ENCODE data around the gene BTBD9.

Gene BTBD9

DNA sequence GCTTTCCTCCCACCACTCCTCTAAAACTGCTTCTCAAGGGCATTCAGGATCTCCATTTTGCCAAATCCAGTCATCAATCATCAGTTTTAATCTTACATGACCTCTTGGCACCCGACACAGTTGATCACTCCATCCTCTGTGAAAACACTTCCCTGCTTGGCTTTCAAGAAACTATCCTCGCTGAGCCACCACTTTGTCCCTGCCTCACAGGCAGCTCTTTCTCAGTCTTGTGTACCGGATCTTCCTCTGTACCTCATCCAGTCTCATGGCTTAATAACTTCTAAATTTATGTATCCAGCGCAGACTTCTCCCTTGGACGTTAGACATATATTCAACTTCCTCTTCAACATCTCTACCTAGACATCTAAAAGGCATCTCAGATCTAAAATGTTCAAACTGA is 89.9 kb downstream of the BTBD9 start:
- DNase-seq, result no peak

- DNase-seq, result no peak
Observed at GRCh38 chr6:38549180-38549579, 90.5 kb downstream of the BTBD9 start.

DNA sequence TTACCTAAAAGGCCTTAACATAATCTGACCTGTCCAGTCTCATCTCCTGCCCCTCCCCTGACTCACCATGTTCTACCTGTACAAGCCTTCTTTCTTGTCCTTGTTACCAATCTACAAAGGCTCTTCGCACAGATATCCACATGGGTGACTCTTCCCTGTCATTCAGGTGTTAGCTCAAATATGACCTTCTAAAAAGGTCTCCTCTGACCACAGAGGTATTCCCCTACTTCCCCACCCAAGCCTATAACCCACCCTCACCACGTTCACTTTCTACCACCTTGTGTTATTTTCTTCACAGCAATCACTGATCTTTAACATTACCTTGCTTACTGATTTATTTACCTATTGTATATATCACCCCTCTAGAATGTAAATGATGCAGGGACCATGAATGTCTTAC is 96.7 kb downstream of the BTBD9 start:
- DNase-seq, result no peak

GRCh38 chr6:38542031-38542430 is 97.7 kb downstream of the BTBD9 start:
- DNase-seq, result no peak

DNA sequence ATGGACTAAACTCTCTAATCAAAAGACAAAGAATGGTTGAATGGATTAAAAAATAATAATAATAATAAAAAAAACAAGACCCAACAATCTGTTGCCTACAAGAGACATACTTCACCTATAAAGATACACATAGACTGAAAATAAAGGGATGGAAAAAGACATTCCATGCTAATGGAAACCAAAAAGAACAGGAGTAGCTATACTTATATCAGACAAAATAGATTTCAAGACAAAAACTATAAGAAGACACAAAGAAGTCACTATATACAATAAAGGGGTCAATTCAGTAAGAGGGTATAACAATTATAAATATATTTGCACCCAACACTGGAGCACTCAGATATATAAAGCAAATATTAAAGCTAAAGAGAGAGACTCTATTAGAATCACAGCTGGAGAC is 106.7 kb downstream of the BTBD9 start:
- DNase-seq, result no peak

GRCh38 chr6:38531134-38531533 is 108.6 kb downstream of the BTBD9 start:
- DNase-seq, result no peak

- DNase-seq, result no peak
Observed at GRCh38 chr6:38528196-38528965, 111.3 kb downstream of the BTBD9 start.

GRCh38 chr6:38527371-38527770 is 112.4 kb downstream of the BTBD9 start:
- DNase-seq, result no peak

DNA sequence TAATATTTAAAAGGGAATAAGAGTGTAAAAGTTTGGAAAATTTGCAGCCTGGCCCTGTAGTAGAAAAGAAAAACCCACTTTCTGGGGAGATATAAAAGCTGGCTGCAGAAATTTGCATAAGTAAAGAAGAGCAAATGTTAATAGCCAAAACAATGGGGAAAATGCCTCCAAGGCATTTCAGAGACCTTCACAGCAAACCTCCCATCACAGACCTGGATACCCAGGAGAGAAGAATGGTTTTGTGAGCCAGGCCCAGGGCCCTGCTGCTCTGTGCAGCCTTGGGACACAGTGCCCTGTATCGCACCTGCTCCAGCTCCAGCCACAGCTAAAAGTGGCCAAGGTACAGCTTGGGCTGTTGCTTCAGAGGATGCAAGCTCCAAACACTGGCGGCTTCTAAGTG is 113.8 kb downstream of the BTBD9 start:
- DNase-seq, result no peak

- DNase-seq, result no peak
Observed at GRCh38 chr6:38524436-38525145, 115.1 kb downstream of the BTBD9 start.

DNA sequence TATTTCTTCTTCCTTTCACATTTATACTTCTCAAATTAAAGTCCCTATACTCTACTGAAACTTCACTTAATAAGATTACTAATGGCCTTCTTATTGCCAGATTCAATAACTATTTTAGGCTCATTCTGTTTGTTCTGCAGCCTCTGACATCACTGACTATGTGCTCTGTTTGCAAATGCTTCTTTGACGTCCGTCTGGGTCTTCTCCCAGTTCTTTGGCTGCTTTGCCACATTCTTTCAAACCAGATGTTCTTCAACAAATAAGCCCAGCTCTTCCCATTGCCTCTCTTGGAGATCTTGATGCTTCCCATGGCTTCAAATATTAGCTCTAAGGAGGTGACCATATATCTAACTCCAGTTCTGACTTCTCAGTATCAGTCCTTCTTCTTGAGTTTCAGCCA is 117.4 kb downstream of the BTBD9 start:
- no peak for DNase-seq

DNA sequence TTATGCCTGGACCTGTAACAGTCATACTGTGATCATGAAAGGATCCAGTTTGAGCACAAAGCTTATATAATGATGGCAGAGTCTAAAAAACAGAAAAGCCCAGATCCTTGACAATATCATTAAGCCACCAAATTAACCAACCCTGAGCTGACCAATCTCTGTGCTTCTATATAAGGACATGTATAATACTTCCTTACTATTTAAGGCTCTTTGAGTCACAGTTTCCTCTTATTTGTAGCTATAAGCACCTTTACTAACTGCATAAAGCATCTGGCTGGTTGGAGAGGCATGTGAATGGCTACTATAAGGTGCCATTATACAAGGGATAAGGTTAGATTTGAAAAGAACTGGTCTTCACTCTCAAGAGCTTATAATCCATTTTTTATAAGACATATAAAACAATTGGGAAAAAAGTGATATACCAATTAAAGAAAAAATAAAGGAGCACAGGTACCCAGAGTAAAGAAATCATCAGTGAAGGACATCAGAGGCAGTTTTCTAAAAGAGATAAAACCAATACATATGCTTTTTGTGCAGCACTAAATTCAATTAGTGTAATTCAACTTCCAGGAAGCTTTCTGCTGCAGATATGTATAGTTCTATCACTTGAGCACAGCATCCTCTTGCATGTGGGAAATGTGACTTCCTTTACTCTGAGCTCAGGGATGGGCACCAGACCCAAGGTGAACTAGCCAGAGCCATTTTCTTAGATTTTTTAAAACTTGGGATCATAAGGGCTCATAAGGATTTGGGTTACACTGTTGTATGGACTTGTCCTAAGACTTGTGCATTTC is 121.0 kb downstream of the BTBD9 start:
- no peak for DNase-seq

GRCh38 chr6:38517005-38517404 is 122.7 kb downstream of the BTBD9 start:
- no peak for DNase-seq

GRCh38 chr6:38514399-38514798 is 125.3 kb downstream of the BTBD9 start:
- no peak for DNase-seq

DNA sequence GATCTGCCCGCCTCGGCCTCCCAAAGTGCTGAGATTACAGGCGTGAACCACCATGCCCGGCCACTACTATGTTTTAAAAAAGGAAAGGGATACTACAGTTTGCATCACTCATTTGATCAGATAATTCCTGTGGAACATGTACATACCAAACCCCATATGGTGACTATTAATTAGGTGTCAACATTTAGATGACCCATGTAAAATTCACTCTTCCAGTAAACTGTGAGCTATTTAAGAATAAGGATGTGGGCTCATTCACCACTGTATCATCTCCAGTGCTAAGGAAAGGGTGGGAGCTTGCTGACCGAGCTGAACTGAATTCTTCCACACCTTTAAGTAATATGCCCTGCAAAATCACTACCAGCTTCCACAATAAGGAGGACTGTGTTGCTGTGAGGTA is 127.5 kb downstream of the BTBD9 start:
- DNase-seq, result no peak

DNA sequence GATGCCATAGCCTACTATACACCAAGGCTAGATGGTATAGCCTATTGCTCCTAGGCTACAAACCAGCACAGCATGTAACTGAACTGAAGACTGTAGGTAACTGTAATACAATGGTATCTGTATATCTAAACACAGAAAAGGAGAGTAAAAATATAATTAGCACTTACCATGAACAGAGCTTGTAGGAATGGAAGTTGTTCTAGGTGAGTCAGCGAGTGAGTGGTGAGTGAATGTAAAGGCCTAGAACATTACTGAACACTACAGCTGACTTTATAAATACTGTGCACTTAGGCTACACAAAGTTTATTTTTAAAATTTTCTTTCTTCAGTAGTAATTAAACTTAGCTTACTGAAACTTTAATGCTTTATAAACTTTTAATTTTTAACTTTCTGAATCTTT is 129.5 kb downstream of the BTBD9 start:
- DNase-seq, result no peak

DNA sequence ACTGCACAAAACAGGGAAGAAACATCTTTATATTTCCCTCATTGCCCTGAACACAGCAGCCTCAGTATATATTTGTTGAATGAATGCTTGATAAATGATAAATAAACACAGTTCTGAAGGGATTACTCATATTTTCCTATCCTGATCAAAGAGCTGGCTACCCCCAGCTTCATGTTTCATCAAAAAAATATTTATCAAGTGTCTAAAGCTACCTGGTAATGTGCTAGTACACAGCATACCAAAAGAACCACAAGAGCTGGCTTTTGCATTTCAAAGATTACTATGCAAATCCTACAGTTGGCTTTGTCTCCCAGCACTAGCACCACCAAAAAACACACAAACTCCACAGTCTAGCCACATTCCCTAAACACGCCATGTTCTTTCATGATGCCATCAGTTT is 130.0 kb downstream of the BTBD9 start:
- DNase-seq, result no peak

DNA sequence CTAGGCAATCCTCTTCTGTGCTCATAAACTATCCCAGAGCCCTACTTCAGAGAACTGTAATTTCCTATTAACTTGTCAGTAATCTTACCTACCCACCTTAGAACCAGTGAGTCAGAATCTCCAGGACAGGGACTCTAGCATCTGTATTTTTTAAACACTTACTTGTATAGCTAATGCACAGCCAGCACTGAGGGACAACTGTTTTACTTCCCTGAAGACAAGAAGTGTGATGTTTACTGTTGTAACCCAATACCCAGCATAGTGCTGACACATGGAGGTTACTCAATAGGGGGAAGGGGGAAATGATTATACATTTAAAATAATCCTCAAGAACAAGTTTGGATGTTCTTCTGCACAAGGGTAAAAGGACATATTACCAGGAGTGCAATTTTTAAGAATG is 130.8 kb downstream of the BTBD9 start:
- peak; percentile 55 for DNase-seq

DNA sequence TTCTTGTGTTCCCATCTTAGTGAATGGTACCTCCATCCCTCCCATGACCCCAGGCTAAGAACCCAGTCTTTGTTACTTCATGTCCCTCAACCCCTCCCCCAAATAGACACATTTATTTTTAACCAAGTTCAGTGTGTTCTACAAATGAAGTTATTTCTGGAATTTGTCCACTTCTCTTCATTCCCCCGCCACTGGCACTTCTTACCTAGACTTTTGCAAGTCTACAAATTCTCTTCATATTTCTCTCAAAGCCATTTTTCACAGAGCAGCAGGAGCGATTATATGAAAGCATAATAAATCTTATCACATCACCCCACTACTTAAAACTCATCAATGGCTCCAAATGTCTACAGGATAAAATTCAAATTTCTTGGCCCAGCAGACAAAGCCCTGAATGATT is 131.4 kb downstream of the BTBD9 start:
- no peak for DNase-seq

- no peak for DNase-seq
Observed at GRCh38 chr6:38507173-38507572, 132.6 kb downstream of the BTBD9 start.

- no peak for DNase-seq
Observed at GRCh38 chr6:38505826-38506225, 133.9 kb downstream of the BTBD9 start.

DNA sequence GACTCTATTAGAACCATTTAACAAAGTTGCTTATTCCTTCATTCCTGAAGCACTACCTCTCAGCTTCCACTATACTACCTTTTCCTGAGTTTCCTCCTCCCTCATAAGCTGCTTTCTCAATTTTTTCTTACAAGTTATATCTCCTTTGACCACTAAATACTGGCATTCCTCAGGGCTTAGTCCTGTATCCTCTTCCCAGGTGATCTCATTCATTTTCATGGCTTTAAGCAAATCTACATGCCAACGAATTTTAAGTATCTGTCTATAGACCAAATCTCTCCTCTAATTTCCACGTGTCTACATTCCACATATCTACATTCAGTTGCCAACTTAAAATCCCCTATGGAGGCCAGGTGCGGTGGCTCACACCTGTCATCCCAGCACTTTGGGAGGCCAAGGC is 134.7 kb downstream of the BTBD9 start:
- no peak for DNase-seq

DNA sequence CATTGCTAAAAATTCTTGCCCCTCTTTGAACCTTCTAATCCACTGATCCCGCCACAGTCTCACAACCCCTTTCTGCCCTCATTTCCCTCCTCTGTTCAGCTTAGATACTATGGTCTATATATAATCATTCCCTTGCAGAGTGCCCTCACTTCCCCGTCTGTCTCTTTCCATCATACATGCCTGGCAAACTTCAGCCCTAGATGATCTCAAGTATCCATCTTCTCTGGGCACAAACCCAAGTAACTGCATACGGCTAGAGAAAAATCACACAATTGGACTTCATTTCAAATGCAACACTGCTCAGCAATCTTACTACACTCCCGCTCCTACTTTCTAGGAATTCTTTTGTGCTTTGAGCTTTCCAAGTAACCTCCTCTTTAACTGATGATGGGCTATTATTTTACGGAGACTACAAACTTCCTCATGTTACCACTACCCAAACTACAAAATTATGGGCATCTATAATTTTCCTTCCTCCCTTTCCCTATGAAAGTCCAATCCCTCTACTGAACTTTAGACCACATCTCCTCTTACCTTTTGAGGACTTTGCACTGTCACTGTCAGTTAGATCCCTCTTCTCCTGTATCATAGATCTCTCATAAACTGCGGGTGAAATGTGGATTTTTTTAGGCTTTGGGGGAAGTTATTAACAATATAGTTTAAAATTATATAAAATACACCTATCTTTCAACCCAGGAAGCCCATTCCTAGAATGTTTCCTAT is 135.6 kb downstream of the BTBD9 start:
- no peak for DNase-seq

Data from NCI-H2029 treated with DMSO at 0.1 percent for 48 hours (cell line).